OCI-LY1 (cell line): ENCODE data around the gene GRAMD1B.

Experiments used
- H2AFZ ChIP-seq: fragments of 200-600 bp; sonication (generic), shearing (Covaris generic); 2 replicates; pipeline ENCODE4 v1.6.0; 2014; ENCODE audit warnings: antibody characterized with exemption, mild to moderate bottlenecking, low read length
- H3F3A ChIP-seq: fragments of 200-600 bp; sonication (generic), shearing (Covaris generic); 2 replicates; pipeline ENCODE4 v1.6.0; 2014; ENCODE audit warnings: mild to moderate bottlenecking, antibody characterized with exemption, low read length, moderate library complexity; ENCODE audit not compliant: insufficient read depth
- H3K27ac ChIP-seq: fragments of 200-600 bp; sonication (generic); 2 replicates; pipeline ENCODE4 v1.5.1; 2014; ENCODE audit warnings: low read length, mixed run types, mild to moderate bottlenecking, low read depth; ENCODE audit not compliant: poor library complexity, severe bottlenecking
- H3K27me3 ChIP-seq: fragments of 200-600 bp; sonication (generic); 2 replicates; pipeline ENCODE4 v1.6.0; 2014; ENCODE audit warnings: antibody characterized with exemption, mild to moderate bottlenecking, low read length, moderate library complexity; ENCODE audit not compliant: insufficient read depth
- H3K36me3 ChIP-seq: fragments of 200-600 bp; sonication (generic); 2 replicates; pipeline ENCODE4 v1.6.1; 2014; ENCODE audit warnings: mild to moderate bottlenecking, antibody characterized with exemption, low read length, moderate library complexity, mixed read lengths; ENCODE audit not compliant: insufficient read depth
- H3K4me1 ChIP-seq: fragments of 200-600 bp; sonication (generic); 2 replicates; pipeline ENCODE4 v1.5.1; 2014; ENCODE audit warnings: mild to moderate bottlenecking, low read length, moderate library complexity; ENCODE audit not compliant: insufficient read depth, severe bottlenecking
- H3K4me2 ChIP-seq: fragments of 200-600 bp; sonication (generic), shearing (Covaris generic); 2 replicates; pipeline ENCODE4 v1.6.1; 2014; ENCODE audit warnings: low read length
- H3K4me3 ChIP-seq: fragments of 200-600 bp; sonication (generic); 2 replicates; pipeline ENCODE4 v1.5.1; 2014; ENCODE audit warnings: low read length, low read depth, mild to moderate bottlenecking, mixed read lengths; ENCODE audit not compliant: poor library complexity, severe bottlenecking
- H3K79me2 ChIP-seq: fragments of 200-600 bp; shearing (Covaris generic); 2 replicates; pipeline ENCODE4 v1.6.1; 2016; ENCODE audit warnings: mixed run types, low read length, mixed read lengths; ENCODE audit not compliant: insufficient read depth
- H3K9ac ChIP-seq: fragments of 200-600 bp; sonication (generic), shearing (Covaris generic); 2 replicates; pipeline ENCODE4 v1.6.1; 2014; ENCODE audit warnings: mild to moderate bottlenecking, low read length, mixed read lengths
- H3K9me2 ChIP-seq: fragments of 200-600 bp; sonication (generic), shearing (Covaris generic); 2 replicates; pipeline ENCODE4 v1.6.1; 2014; ENCODE audit warnings: low read depth, mild to moderate bottlenecking, low read length, mixed read lengths
- H3K9me3 ChIP-seq: fragments of 200-600 bp; shearing (Covaris generic); 2 replicates; pipeline ENCODE4 v1.6.1; 2014; ENCODE audit warnings: low read length, mixed read lengths
- H4K20me1 ChIP-seq: fragments of 200-600 bp; sonication (generic), shearing (Covaris generic); 2 replicates; pipeline ENCODE4 v1.6.0; 2016; ENCODE audit warnings: mild to moderate bottlenecking, low read length; ENCODE audit not compliant: insufficient read depth
- EZH2 ChIP-seq: fragments of 200-600 bp; sonication (generic), shearing (Covaris generic); IDR thresholded peaks from 2 replicates; pipeline ENCODE4 v1.8.0; 2017; ENCODE audit warnings: borderline replicate concordance, mixed run types, mild to moderate bottlenecking, antibody characterized with exemption, low read length, moderate library complexity, mixed read lengths
- TF ChIP-seq, protein P1 (sequence below): fragments of 200-600 bp; sonication (generic), shearing (Covaris generic); IDR thresholded peaks from 2 replicates; pipeline ENCODE4 v1.5.1; 2017; ENCODE audit warnings: mild to moderate bottlenecking, antibody characterized with exemption, low read length, moderate library complexity, mixed read lengths

GRAMD1B gene

DNA sequence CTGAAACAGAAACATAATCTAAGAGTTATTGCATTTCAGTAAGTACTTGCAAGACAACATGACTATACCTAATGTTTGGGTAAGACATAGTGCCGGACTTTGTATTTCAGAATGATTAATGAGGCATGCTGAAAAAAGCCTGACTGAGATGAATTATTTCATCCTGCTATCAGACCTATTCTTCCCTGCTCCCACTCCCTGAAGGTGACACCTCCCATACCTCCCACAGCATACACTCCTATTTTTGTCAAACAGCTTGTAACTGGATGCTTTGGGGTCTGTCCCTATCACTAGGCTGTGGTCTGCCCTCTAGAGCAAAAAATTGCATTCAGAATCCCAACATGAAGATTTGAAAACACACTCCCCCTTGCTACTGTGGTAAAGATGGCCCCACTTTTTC lies 235.2 kb downstream of the GRAMD1B start:
- Histone ChIP-seq H3K4me1 (no peaks in the 10 kb centered on the region), H3K27ac (no peak overlapping the region)
- TF ChIP-seq, protein P1, sequence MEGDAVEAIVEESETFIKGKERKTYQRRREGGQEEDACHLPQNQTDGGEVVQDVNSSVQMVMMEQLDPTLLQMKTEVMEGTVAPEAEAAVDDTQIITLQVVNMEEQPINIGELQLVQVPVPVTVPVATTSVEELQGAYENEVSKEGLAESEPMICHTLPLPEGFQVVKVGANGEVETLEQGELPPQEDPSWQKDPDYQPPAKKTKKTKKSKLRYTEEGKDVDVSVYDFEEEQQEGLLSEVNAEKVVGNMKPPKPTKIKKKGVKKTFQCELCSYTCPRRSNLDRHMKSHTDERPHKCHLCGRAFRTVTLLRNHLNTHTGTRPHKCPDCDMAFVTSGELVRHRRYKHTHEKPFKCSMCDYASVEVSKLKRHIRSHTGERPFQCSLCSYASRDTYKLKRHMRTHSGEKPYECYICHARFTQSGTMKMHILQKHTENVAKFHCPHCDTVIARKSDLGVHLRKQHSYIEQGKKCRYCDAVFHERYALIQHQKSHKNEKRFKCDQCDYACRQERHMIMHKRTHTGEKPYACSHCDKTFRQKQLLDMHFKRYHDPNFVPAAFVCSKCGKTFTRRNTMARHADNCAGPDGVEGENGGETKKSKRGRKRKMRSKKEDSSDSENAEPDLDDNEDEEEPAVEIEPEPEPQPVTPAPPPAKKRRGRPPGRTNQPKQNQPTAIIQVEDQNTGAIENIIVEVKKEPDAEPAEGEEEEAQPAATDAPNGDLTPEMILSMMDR, result no peak
- no peak for TF ChIP-seq EZH2

DNA sequence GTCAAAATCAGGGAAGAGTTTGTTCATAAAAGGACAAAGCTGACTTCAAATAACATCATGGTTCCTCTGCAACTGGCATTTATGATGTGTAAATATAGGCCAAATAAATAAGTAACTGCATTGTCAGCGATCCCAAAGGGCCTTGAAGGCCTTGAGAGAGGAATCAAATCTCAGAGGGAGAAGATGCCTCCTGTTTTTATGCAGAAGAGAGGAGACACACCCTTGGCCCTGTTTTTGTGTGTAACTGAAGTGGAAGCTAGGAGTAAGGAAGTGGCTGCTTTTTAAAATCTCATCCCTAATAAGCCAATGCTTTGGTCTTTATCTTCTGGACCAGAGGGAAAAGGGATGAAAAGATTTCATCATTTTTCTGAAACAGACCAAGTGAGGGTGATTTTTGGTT lies 240.0 kb downstream of the GRAMD1B start:
- Histone ChIP-seq H3K4me3 (no peak overlapping the region), H3K9ac (no peak overlapping the region), H3F3A (no peaks in the 10 kb centered on the region), H3K9me2 (no peaks in the 10 kb centered on the region), H3K27me3 (no peaks in the 10 kb centered on the region), H3K9me3 (no peaks in the 10 kb centered on the region), H3K36me3 (no peaks in the 10 kb centered on the region), H3K4me2 (no peak overlapping the region), H3K4me1 (no peaks in the 10 kb centered on the region), H3K27ac (no peak overlapping the region), H3K79me2 (no peaks in the 10 kb centered on the region), H4K20me1 (no peaks in the 10 kb centered on the region), H2AFZ (no peak overlapping the region)
- TF ChIP-seq EZH2, result no peak
- TF ChIP-seq, protein P1, result no peak

More for the DNA sequence above, 235.2 kb downstream of the GRAMD1B start:
- no peaks in the 10 kb centered on the region for H3K9me2 ChIP-seq
- no peaks in the 10 kb centered on the region for H3F3A ChIP-seq
- H2AFZ ChIP-seq, result no peak overlapping the region
- H3K4me2 ChIP-seq, result no peak overlapping the region
- H4K20me1 ChIP-seq, result no peaks in the 10 kb centered on the region
- no peak overlapping the region for H3K4me3 ChIP-seq
- H3K9ac ChIP-seq, result no peak overlapping the region
- no peaks in the 10 kb centered on the region for H3K27me3 ChIP-seq
- no peaks in the 10 kb centered on the region for H3K9me3 ChIP-seq
- no peaks in the 10 kb centered on the region for H3K79me2 ChIP-seq
- no peaks in the 10 kb centered on the region for H3K36me3 ChIP-seq

DNA sequence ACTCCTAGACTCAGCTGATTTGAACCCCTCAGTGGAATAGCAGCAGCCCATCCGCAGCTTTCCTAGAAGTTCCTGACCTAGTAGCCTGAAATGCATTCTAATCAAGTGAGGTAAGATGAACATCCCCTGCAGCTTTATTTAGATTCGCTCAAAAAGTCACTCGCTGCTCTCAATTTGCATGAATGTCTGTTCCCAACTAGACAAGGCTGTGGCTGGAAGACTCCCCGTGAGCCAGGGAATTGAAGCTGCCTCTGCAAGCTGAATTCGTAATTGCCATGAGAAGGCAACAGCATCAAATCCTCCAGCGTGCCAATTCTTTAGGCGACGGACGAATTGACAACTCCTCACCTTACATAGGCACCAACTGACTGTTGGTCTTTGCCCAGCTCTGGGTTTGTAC lies 241.5 kb downstream of the GRAMD1B start:
- H3K4me1 ChIP-seq, result no peaks in the 10 kb centered on the region
- H3K27me3 ChIP-seq, result no peaks in the 10 kb centered on the region
- TF ChIP-seq EZH2, result no peak
- TF ChIP-seq, protein P1, result no peak

More for the DNA sequence above, 241.5 kb downstream of the GRAMD1B start:
- no peak overlapping the region for H3K4me2 ChIP-seq
- no peaks in the 10 kb centered on the region for H3K9me2 ChIP-seq
- H4K20me1 ChIP-seq, result no peaks in the 10 kb centered on the region
- H2AFZ ChIP-seq, result no peak overlapping the region
- H3F3A ChIP-seq, result no peaks in the 10 kb centered on the region
- H3K79me2 ChIP-seq, result no peaks in the 10 kb centered on the region
- no peak overlapping the region for H3K4me3 ChIP-seq
- no peak overlapping the region for H3K27ac ChIP-seq
- H3K9ac ChIP-seq, result no peak overlapping the region
- no peaks in the 10 kb centered on the region for H3K36me3 ChIP-seq
- H3K9me3 ChIP-seq, result no peaks in the 10 kb centered on the region
